Measurements from ENCODE around the gene INPP5E.
A peak's percentile ranks its signal among the peaks of the same experiment; 100 is the strongest.

Gene INPP5E, protein sequence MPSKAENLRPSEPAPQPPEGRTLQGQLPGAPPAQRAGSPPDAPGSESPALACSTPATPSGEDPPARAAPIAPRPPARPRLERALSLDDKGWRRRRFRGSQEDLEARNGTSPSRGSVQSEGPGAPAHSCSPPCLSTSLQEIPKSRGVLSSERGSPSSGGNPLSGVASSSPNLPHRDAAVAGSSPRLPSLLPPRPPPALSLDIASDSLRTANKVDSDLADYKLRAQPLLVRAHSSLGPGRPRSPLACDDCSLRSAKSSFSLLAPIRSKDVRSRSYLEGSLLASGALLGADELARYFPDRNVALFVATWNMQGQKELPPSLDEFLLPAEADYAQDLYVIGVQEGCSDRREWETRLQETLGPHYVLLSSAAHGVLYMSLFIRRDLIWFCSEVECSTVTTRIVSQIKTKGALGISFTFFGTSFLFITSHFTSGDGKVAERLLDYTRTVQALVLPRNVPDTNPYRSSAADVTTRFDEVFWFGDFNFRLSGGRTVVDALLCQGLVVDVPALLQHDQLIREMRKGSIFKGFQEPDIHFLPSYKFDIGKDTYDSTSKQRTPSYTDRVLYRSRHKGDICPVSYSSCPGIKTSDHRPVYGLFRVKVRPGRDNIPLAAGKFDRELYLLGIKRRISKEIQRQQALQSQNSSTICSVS

DNA sequence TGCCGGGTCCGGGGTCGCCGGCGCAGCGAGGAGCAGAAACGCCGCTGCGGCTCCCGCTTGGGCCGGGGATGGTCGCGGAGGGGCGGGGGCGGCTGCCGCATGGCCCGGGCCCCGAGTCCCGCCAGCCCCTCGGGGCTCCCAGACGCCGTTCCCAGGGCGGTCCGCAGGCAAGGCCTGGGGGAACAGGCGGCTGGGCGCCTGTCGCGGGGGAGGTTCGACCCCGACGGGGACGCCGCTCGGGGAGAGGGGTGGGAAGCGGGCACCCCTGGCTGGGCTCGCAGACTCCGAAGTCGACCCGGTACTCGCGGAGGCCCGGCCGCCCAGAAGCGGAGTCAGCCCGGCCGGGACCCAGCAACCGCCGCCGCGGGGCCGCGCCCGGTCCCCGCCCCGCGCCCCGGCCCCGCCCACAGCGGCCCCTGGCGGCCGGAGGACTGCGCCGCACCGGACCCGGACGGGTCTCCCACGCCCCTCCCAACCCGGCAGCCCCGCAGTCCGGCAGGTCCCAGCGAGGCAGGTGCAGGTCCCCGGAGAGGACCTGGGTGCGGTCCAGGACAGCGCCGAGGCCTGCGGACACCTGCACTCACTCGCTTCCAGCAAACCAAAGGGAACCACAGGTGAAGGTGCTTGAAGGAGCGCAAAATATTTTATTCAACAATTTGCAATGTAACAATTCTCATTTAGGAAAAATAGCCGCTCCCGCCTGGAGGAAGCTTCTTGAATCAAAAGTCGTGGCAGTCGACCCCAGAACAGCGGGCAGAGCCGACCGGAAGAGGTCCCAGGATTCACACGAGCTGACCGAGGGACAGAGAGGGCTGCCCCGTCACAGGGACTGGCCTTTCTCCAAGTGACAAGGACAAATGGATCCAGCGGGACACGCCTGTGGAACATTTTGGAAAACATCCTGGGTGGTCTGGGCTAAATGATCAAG, at the start of gene INPP5E:
Gene INPP5E (minus strand): TSS at position 365 of the 928 bp plus-strand sequence. CDS start 426 bp downstream, outside the sequence.
- Histone ChIP-seq H3K36me3 (ENCODE audit: control insufficient read depth, insufficient read depth, low read length) (peaks cover 44% of the 10 kb centered on the region), H3K4me3 (ENCODE audit: low read depth, low read length) (peak within 1 kb of the TSS; percentile 84), H3K9me3 (ENCODE audit: control insufficient read depth, insufficient read depth, low read length) (no peaks in the 10 kb centered on the region), H3K9ac (ENCODE audit: low read depth, low read length) (peak within 1 kb of the TSS; percentile 63), H3K4me1 (ENCODE audit: control insufficient read depth, insufficient read depth, low read length) (no peaks in the 10 kb centered on the region), H3K27ac (ENCODE audit: low read depth, low read length) (peak within 1 kb of the TSS; percentile 55), H3K27me3 (ENCODE audit: control insufficient read depth, insufficient read depth, low read length) (no peaks in the 10 kb centered on the region)

DNA sequence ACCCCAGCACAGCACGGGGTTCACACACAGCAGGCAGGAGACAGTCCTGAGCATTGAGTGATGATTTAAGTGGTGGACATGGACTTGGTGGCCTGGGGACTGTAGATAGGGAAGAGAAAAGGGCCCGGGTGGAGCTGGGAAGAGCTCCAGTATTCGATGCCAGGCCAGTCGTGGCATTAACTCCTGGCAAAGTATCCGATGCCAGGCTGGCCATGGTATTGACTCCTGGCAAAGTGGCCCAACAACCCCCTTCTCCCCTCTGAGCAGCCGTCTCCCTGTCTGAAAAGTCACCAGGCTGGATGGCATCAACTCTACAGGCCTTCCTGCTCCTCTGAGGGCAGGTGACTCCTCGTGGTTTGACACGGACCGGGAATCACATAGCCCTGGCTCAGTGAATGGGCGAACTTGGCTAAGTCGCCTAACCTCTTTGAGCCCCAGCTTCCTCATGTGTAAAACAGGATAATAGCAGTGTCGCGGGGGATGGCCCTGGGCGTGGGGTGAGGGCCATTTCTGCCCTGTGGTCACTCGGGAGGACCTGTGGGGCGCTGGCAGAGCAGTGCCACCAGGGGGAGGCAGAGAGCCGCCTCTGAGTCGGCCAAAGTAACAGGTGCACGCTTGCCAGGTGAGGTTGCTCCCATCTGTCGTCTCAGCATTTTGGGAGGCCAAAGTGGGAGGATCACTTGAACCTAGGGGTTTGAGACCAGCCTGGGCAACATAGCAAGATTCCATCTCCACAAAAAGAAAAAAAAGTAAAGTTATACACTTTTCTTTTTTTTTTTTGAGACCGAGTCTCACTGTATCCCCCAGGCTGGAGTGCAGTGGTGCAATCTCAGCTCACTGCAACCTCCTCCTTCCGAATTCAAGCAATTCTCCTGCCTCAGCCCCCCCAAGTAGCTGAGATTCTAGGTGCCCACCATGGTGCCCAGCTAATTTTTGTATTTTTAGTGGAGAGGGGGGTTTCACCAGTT, 48.9 kb upstream of the INPP5E start:
- Histone ChIP-seq H3K4me1 (ENCODE audit: control insufficient read depth, insufficient read depth, low read length) (no peaks in the 10 kb centered on the region), H3K4me3 (ENCODE audit: low read depth, low read length) (no peak overlapping the region), H3K9me3 (ENCODE audit: control insufficient read depth, insufficient read depth, low read length) (no peaks in the 10 kb centered on the region), H3K27ac (ENCODE audit: low read depth, low read length) (no peak overlapping the region), H3K36me3 (ENCODE audit: control insufficient read depth, insufficient read depth, low read length) (no peaks in the 10 kb centered on the region), H3K9ac (ENCODE audit: low read depth, low read length) (no peak overlapping the region), H3K27me3 (ENCODE audit: control insufficient read depth, insufficient read depth, low read length) (no peaks in the 10 kb centered on the region)

DNA sequence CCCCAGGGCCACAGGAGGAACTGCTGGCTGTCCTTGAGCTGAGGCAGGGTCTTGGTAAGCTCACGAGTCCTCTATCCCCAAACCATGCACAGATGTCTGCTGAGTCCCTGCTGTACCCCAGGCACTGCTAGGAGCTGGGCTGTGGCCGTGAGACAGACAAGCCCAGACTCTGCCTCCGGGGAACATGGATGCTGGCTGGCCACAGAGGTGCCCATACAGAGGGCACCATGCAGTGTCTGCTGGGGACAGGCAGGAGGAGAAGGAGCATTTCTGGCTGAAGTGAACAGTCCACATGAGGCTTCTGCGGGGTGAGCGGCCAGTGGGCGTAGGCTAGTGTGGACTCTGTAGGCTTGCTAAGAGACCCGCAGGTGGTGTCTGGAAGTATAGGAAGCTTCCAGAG, 48.0 kb upstream of the INPP5E start:
- no peaks in the 10 kb centered on the region for H3K36me3 ChIP-seq (ENCODE audit: control insufficient read depth, insufficient read depth, low read length)
- no peaks in the 10 kb centered on the region for H3K9me3 ChIP-seq (ENCODE audit: control insufficient read depth, insufficient read depth, low read length)
- no peaks in the 10 kb centered on the region for H3K27me3 ChIP-seq (ENCODE audit: control insufficient read depth, insufficient read depth, low read length)
- no peaks in the 10 kb centered on the region for H3K4me1 ChIP-seq (ENCODE audit: control insufficient read depth, insufficient read depth, low read length)
- no peak overlapping the region for H3K4me3 ChIP-seq (ENCODE audit: low read depth, low read length)
- H3K27ac ChIP-seq (ENCODE audit: low read depth, low read length): no peak overlapping the region
- H3K9ac ChIP-seq (ENCODE audit: low read depth, low read length): no peak overlapping the region; the same call in 1 of the 2 replicates

DNA sequence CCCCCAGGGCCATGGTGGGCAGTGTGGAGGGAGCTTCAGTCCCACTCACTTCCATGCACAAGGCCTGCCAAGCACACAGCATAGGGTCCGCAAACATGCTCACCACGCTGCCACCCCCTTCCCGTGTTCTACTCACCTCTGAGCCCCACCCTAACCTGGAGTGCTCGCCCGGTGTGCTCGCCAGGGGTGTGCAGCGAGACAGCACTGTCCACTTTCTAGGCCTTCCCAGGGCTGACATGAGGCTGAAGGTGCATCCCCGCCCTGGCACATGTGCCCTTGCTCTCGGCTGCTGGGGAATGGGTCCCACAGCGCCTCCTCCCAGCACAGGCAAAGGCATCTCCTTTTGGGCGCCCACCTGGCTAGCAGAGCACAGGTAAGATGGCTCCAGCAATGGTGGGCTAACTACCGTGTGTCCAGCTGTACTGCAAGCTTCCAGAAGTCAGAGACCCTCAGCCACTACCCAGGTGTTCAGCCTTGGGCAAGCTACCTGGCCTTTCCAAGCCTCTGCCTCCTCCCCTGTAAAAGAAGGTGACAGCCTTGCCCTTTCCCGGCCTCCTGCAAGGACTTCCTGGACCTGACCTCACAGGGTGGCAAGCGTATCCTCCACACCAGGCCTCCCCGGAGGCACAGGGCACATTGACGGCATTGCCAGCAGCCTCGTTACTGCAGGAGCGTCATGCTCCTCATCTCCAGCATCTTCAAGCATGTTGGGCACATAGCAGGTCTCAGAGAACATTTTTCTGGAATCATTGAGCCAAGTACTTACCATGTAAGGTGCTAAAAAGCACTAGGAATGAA, 47.4 kb upstream of the INPP5E start:
- no peaks in the 10 kb centered on the region for H3K4me1 ChIP-seq (ENCODE audit: control insufficient read depth, insufficient read depth, low read length)
- no peaks in the 10 kb centered on the region for H3K36me3 ChIP-seq (ENCODE audit: control insufficient read depth, insufficient read depth, low read length)
- no peak overlapping the region for H3K4me3 ChIP-seq (ENCODE audit: low read depth, low read length)
- H3K9me3 ChIP-seq (ENCODE audit: control insufficient read depth, insufficient read depth, low read length): no peaks in the 10 kb centered on the region
- no peaks in the 10 kb centered on the region for H3K27me3 ChIP-seq (ENCODE audit: control insufficient read depth, insufficient read depth, low read length)
- no peak overlapping the region for H3K27ac ChIP-seq (ENCODE audit: low read depth, low read length)
- no peak overlapping the region for H3K9ac ChIP-seq (ENCODE audit: low read depth, low read length)

DNA sequence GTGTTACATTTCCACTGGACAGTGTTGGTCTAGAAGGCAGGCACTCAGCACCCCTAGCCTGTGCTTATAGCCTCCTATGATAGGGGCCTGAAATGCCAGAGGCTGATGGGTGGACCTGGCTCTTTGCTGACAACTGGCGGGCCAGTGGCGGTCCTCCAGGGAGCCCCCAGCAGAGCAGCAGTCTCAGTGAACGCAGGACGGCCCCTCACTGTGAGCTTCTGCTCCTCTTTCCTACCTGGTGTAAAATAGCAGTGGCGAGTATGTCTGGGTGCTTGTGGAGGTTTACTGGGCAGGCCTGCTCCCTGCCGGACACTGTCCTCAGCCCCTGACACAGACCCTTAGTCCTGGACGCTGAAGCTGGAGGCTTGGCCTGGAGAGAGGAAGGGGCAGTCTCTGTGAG, 46.5 kb upstream of the INPP5E start:
- Histone ChIP-seq H3K9ac (ENCODE audit: low read depth, low read length) (no peak overlapping the region), H3K4me3 (ENCODE audit: low read depth, low read length) (no peak overlapping the region), H3K9me3 (ENCODE audit: control insufficient read depth, insufficient read depth, low read length) (no peaks in the 10 kb centered on the region), H3K27ac (ENCODE audit: low read depth, low read length) (no peak overlapping the region), H3K36me3 (ENCODE audit: control insufficient read depth, insufficient read depth, low read length) (no peaks in the 10 kb centered on the region), H3K27me3 (ENCODE audit: control insufficient read depth, insufficient read depth, low read length) (no peaks in the 10 kb centered on the region), H3K4me1 (ENCODE audit: control insufficient read depth, insufficient read depth, low read length) (peaks cover 7% of the 10 kb centered on the region)

DNA sequence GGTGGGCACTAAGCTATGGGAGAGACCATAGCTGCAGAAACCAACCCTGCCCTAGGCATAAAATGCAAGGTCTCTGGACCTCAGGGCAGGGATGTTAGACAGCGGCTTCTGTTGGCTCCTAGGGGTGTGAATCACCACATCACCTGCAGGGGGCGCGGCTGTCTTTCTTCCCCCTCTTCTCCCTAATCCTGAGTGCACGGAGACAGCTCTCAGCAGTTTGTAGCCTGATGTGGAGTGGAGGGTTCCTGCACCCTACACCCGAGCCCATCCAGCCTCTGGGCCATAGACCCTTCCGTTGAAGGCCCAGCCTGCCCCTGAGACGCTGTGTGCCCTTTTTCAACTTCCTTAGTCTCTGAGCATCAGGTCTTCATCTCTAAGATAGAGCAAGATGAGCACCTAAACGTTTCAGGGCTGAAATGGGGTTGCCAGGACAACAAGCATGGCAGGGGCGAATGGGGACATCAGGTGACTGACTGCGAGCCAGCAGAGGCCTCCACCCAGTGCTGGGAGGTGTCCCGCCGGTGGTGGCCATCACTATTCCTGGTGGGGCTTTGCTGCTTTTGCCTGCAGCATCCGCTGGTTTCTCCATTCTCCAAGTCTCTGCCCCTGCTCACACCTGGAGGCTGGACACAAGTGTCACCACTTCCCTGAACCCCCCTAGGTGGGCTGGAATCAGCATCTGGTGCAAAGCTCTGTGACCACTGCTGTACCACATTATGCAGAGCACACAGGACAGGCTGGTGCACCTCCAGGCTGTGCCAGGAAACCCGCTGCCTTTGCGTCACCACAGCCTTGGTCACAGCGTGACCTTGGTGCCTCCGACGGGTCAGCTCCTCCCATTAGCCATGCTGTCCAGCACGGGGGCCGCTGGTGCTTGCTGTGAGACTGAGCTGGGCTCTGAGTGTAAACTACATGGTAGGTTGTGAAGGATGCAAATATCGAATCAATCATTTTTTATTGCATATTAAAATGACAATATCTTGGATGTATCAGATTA, 45.7 kb upstream of the INPP5E start:
- Histone ChIP-seq H3K27ac (ENCODE audit: low read depth, low read length) (no peak overlapping the region), H3K27me3 (ENCODE audit: control insufficient read depth, insufficient read depth, low read length) (no peaks in the 10 kb centered on the region), H3K4me3 (ENCODE audit: low read depth, low read length) (no peak overlapping the region), H3K4me1 (ENCODE audit: control insufficient read depth, insufficient read depth, low read length) (peaks cover 7% of the 10 kb centered on the region), H3K9me3 (ENCODE audit: control insufficient read depth, insufficient read depth, low read length) (no peaks in the 10 kb centered on the region), H3K9ac (ENCODE audit: low read depth, low read length) (no peak overlapping the region), H3K36me3 (ENCODE audit: control insufficient read depth, insufficient read depth, low read length) (no peaks in the 10 kb centered on the region)

DNA sequence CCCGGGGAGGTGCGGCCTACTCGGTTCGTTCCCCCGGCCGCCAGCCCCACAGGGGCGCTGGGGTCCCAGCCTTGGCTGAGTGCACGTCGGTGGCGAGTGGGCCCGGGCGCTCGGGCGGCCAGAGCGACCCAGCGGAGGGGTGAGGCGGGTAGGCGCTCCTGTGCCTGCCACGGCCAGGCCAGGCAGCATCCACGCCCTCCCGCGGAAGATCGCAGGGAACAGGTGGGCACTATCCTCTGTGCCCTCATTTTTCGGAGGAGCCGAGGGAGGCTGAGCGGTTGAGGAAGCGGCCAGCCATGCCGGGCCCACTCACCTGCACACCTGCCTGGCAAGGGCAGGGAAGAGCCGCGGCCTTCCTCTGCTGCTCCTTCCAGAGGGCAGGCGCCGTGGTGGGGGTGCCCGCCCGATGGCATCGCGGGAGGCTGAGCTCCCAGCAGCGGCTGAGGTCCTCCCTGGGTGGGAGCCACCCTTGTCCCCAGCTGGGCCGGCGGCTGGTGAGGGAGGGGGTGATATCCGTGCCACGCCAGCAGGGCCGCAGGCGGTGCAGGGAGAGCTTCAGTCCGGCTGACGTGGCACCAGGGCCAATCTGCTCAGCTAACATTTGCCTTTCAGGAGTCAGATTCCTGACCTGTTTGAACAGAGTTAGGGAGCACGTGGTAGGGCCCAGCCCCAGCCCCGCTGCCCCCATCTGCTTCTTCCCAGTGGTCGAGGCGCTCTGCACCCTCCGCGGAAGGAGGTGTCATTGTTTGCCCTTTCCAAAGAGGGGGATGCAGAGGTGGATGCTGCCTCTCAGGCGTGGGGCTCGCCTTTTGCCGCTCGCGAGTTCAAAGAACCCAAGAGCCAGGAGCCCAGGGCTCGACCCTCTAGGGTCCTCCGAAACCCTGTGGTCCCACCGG, 44.8 kb upstream of the INPP5E start:
- no peaks in the 10 kb centered on the region for H3K9me3 ChIP-seq (ENCODE audit: control insufficient read depth, insufficient read depth, low read length)
- no peaks in the 10 kb centered on the region for H3K27me3 ChIP-seq (ENCODE audit: control insufficient read depth, insufficient read depth, low read length)
- H3K9ac ChIP-seq (ENCODE audit: low read depth, low read length): no peak overlapping the region
- peak overlapping the region; percentile 100 for H3K27ac ChIP-seq (ENCODE audit: low read depth, low read length)
- H3K4me3 ChIP-seq (ENCODE audit: low read depth, low read length): peak overlapping the region; percentile 99
- no peaks in the 10 kb centered on the region for H3K36me3 ChIP-seq (ENCODE audit: control insufficient read depth, insufficient read depth, low read length)
- peaks cover 7% of the 10 kb centered on the region for H3K4me1 ChIP-seq (ENCODE audit: control insufficient read depth, insufficient read depth, low read length)

DNA sequence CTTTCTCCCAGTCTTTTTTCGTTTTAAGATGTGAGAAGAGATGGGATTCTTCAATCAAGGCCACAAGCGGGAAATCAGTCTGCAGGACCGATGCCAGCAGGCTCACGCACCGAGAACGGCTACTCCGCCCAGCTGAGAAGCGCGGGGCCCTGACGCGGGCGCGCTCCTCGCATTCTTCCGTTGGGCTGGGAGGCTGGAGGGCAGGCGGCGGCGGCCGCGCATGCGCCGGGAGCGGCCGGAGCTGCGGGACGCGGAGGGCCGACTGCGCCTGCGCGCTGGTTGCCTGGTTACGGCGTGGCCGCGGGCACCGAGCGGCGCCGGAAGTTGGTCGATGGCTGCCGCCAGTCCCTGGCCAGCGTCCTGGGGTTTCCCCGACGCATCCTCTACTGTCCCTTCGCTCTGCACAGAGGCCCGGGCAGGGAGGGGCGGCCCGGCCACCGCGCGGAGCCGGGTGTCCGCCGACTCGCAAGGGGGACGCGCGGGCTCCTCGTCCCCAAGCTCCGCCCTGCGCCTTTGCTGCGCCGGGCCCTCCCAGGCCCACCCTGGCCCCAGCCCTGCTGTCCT, 44.0 kb upstream of the INPP5E start:
- H3K36me3 ChIP-seq (ENCODE audit: control insufficient read depth, insufficient read depth, low read length): peaks cover 2% of the 10 kb centered on the region; the same call in 1 of the 2 replicates
- peak overlapping the region; percentile 98 for H3K9ac ChIP-seq (ENCODE audit: low read depth, low read length)
- H3K4me3 ChIP-seq (ENCODE audit: low read depth, low read length): peak overlapping the region; percentile 99
- no peaks in the 10 kb centered on the region for H3K27me3 ChIP-seq (ENCODE audit: control insufficient read depth, insufficient read depth, low read length)
- no peaks in the 10 kb centered on the region for H3K9me3 ChIP-seq (ENCODE audit: control insufficient read depth, insufficient read depth, low read length)
- peak overlapping the region; percentile 100 for H3K27ac ChIP-seq (ENCODE audit: low read depth, low read length)
- peaks cover 7% of the 10 kb centered on the region for H3K4me1 ChIP-seq (ENCODE audit: control insufficient read depth, insufficient read depth, low read length)

All from HUES48 (cell line).